Omental fat pad (tissue), 4 donors: ENCODE measurements around the gene FAM81A. TPM values are rescaled to one million over a fixed set of nuclear protein-coding genes. Genes with fewer than 3 reads are reported as not detected.

Experiments
- ATAC-seq: fragments of 150-250 bp; one replicate; pipeline ENCODE4 v1.9.1; 2016; ENCODE audit warnings: mild to moderate bottlenecking, moderate library complexity; ENCODE audit not compliant: low FRiP score
- DNase-seq: peaks from one replicate; pipeline ENCODE4 v3.0.0-alpha.2; 2019; ENCODE audit warnings: low spot score
- total RNA-seq, 4 donors: library from RNA; depleted of rRNA; stranded (reverse); fragments of >200 nt; gene quantifications; one replicate each; pipeline ENCODE4 v1.1.0, GENCODE V29; 2016
- TF ChIP-seq, protein P1 (sequence below), 3 donors: fragments of 450-650 bp; IDR thresholded peaks; one replicate each; pipeline ENCODE4 v1.5.1; 2016 to 2017; ENCODE audit warnings: antibody characterized with exemption in 3 of 3, mild to moderate bottlenecking in 3 of 3, moderate library complexity in 2 of 3

FAM81A gene
- total RNA-seq, 4 donors from 2014 or later, result 0.38 to 0.93 (median 0.72) TPM; not detected in 1

DNA sequence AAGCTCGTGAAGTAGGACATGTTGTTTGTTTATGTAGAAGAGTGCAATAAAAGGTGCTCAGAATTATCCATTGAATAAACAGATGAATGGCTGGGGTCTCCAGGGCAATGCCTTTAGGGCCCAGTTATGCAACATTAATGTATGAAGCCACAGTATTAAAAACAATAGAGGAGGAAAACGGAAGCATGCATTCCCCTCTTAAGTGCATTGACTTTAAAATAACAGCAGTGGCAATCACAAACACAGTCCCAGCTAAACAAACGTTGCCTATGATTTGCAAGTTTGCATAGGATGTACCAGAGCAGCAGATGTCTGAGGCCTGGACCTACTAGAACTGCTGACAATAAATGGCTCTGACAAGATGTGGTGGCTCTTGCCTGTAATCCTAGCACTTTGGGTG lies 113.0 kb downstream of the FAM81A start:
- TF ChIP-seq, protein P1, sequence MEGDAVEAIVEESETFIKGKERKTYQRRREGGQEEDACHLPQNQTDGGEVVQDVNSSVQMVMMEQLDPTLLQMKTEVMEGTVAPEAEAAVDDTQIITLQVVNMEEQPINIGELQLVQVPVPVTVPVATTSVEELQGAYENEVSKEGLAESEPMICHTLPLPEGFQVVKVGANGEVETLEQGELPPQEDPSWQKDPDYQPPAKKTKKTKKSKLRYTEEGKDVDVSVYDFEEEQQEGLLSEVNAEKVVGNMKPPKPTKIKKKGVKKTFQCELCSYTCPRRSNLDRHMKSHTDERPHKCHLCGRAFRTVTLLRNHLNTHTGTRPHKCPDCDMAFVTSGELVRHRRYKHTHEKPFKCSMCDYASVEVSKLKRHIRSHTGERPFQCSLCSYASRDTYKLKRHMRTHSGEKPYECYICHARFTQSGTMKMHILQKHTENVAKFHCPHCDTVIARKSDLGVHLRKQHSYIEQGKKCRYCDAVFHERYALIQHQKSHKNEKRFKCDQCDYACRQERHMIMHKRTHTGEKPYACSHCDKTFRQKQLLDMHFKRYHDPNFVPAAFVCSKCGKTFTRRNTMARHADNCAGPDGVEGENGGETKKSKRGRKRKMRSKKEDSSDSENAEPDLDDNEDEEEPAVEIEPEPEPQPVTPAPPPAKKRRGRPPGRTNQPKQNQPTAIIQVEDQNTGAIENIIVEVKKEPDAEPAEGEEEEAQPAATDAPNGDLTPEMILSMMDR (IDR thresholded peaks at IDR 0.05), result no peak
- ATAC-seq (no peak), DNase-seq (no peak)

DNA sequence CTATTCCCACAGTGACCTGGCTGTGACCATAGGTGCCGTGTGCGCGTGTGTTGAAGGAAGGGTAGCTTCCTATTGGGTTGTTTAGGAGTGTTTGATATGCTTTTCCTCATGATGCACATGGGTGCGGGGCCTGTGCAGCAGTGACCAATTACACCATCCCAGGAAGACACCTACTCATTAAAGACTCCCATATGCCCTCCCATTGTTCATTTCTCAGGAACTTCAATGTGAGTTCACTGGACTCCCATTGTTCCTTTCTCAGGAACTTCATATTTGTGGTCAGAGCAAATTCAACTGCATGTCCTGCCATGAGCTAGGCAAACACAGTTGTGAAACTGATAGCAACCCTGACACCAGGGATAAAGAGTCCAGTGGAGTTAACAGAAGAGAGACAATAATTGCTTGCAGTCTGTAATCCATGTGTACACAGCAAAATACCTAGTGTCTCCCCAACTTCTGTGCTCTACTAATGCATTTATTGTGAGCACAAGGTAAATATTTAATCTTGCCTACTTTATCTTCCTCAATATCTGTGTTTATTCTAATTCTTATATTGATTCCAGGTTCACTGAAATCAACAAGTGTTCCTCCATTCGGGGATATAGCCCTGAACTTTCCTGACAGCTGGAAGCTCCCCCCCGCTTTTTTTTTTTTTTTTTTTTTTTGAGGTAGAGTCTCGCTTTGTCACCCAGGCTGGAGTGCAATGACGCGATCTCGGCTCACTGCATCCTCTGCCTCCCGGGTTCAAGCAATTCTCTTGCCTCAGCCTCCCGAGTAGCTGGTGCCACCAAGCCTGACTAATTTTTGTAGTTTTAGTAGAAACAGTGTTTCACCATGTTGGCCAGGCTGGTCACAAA lies 116.1 kb downstream of the FAM81A start:
- no peak for DNase-seq
- no peak for ATAC-seq
- TF ChIP-seq, protein P1 (IDR thresholded peaks at IDR 0.05), result no peak

DNA sequence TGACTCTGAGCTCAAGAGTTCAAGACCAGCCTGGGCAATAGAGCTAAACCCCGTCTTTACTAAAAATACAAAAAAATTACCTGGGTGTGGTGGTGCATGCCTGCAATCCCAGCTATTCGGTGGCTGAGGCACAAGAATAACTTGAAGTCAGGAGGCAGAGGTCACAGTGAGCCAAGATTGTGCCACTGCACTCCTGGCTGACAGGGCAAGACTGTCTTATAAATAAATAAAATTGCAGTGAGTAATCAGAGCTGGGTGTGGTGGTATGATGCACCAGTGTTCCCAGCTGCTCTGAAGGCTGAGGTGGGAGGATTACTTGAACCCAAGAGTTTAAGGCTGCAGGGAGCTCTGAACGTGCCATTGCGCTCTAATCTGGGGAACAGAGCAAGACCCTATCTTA lies 117.7 kb downstream of the FAM81A start:
- TF ChIP-seq, protein P1 (IDR thresholded peaks at IDR 0.05), result no peak
- DNase-seq, result no peak
- no peak for ATAC-seq

DNA sequence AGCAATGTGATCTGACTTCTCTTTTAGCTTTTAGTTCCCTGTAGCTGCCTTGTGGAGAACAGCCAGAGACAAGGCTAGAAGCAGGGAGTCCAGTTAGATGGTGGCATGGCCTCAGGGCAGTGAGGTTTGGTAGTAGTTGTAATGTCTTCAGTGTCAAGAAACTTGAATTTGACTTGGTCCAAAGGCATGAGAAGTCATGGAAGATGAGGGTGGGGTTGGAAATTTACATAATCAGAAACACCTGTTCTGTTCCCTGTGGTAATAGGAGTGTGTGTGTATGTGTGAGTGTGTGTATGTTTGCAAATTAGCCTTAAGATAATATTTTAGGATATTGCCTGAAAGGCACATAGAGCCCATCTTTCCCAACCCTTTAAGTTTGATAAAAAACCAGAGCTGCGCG lies 118.4 kb downstream of the FAM81A start:
- DNase-seq (no peak), ATAC-seq (no peak)
- TF ChIP-seq, protein P1 (IDR thresholded peaks at IDR 0.05), result no peak

DNA sequence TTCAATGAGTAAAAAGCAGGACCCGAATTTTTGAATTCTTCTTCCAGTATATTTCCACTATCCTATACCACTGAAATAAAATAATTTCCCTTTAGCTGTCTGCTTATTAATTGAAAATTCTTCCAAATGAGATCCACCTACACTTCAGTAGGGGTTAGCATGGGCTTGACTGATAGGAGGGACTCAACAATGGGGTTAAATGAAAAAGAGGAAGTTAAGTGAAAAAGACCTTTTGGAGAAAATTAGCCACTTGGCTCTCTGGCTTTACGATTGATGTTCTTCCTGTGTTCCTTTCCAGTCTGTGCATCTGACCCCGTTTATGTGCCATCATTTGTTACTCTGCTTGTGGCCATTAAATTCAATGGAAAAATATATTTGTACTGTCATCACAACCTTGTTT lies 119.6 kb downstream of the FAM81A start:
- DNase-seq (no peak), ATAC-seq (no peak)
- TF ChIP-seq, protein P1 (IDR thresholded peaks at IDR 0.05), result no peak

DNA sequence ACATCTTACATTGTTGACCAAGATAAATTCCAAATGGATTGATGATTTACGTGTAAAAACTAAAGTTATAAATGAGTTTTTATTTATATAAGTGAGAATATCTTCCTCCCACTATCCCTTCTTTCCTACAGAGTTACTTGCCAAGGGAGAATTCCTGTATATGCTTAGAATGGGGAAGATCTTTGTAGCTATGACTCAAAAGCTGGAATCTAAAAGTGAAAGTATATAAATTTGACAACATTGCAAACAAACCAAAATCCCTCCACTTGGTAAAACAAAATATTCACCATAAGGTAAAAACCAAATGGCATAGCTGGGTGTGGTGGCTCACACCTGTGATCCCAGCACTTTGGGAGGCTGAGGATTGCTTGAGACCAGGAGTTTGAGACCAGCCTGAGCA lies 120.9 kb downstream of the FAM81A start:
- ATAC-seq (no peak), DNase-seq (no peak)
- TF ChIP-seq, protein P1 (IDR thresholded peaks at IDR 0.05), result no peak

DNA sequence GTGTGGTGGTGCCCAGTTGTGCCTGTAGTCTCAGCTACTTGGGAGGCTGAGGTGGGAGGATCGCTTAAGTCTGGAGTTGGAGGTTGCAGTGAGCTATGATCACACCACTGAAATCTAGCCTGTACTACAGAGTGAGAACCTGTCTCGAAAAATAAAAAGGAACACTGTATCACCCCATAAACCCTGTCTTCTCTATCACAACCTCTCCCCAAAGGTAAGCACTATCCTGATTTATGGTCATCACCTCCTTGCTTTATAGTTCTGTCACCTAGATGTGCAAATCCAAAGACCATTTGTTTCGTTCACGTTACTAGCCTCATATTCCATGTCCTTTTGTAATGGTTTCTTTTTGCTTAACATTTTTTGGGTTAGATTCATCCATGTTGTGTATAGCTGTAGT lies 123.6 kb downstream of the FAM81A start:
- no peak for DNase-seq
- TF ChIP-seq, protein P1 (IDR thresholded peaks at IDR 0.05), result no peak
- no peak for ATAC-seq
